HG03103 (cell line): Measurements from ENCODE around the gene SQOR.
A peak's percentile ranks its signal among the peaks of the same experiment; 100 is the strongest.

Experiments
- ATAC-seq: cut with Tn5 transposase; IDR thresholded peaks from one replicate; pipeline ENCODE4 v1.9.1; 2021; ENCODE audit warnings: low read depth; ENCODE audit not compliant: unreplicated experiment

SQOR gene

DNA sequence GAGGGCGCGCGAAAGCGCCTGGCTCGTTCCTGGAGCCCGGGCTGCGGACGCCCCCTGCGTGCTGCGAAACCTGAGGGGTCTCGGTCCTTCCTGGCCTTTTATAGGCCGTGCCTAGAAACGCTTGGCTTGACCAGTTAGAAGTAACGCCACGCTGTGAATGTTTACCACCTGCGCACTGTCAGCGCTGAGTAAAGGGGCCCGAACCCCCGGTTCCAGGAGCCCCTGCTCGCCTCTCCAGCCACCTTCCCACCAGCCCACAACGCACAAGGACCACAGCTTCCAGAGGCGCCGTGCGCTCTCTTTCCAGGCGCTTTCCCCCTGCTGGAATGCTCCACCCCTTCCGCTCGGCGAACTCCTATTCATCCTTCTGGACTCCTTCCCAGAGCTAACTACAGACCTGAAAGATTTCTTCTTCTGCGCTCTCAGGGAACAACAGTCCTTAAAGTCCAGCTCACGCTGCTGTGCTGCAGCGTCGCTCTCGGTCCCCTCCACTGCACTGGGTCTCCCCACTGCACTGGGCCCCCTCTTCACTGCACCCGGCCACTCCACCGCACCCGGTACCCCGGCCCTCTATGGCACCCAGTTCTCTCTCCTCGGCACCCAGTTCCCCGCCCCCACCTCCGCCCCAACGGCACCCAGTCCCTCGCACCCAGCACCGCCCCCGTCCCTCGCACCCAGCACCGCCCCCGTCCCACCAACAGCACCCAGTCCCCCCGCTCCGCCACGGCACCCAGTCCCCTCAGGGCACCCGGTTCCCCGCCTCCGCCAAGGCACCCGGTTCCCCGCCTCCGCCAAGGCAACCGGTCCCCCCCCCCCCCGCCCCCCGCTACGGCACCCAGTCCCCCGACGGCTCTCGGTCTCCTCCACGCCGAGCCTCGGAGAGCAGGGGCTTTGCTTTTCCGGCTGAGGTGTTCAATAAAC is 69.8 kb downstream of the SQOR start:
- no peak for ATAC-seq

DNA sequence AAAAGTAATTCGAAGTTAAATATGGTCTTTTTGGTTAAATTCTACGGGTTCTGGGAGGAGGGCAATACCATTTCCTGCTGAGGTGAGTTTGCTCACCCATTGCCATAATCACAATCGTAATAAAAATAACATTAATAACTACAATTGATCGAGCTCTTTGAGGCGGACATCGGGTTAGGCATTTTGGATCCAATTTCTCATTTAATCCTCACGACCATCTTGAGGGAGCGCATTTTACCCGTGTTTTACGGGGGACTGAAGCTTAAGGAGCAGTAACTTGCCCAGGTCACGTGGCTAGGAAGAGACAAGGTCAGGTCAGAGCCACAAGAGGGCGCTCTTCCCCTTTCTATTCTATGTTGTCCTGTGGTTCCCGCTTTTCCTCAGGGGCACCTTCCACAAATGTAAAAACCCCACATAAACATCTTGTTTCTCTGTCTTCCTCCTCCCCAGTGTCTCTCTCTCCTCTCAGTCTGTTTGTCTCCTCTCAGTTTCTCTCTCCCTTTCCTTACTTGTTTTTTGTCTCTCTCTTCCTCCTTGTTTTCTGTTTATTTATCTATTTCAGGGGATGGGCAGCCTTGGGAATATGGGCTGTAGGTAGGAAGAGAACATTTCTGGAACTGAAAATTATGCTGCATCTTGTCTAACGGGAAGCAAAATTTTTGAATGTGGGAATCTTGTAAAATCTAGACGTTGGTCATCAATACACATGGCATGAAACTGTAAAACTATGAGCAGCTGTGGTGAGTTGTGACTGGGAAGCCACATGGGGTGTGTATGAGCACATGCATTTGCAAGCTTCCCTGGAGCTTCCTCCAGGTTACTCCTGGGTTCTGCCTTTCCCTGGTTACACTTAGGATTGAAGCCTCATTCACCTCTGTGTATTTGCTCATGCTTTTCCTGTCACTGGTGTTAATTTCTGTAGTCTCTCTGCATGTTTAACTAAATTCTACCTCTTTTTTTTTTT is 71.0 kb downstream of the SQOR start:
- ATAC-seq = peak; percentile 86

DNA sequence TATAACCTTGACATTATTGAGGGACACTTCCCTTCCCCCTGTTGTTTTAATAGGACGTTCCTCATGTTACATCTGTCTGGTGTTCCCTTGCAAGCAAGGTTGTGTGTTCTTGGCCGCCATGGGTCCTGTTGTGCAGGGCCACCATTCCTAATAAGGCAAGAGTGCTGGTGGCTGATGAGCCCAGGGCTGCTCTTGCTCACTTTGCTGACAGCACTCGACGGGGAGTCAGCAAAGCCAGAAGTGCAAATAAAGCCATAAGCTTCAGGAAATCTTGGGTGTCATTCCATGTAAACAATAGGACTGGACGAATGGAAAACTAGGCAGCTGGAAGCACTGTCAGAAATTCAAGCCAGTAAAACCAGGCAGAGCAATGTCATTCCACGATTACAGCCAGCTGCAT is 75.8 kb downstream of the SQOR start:
- no peak for ATAC-seq

DNA sequence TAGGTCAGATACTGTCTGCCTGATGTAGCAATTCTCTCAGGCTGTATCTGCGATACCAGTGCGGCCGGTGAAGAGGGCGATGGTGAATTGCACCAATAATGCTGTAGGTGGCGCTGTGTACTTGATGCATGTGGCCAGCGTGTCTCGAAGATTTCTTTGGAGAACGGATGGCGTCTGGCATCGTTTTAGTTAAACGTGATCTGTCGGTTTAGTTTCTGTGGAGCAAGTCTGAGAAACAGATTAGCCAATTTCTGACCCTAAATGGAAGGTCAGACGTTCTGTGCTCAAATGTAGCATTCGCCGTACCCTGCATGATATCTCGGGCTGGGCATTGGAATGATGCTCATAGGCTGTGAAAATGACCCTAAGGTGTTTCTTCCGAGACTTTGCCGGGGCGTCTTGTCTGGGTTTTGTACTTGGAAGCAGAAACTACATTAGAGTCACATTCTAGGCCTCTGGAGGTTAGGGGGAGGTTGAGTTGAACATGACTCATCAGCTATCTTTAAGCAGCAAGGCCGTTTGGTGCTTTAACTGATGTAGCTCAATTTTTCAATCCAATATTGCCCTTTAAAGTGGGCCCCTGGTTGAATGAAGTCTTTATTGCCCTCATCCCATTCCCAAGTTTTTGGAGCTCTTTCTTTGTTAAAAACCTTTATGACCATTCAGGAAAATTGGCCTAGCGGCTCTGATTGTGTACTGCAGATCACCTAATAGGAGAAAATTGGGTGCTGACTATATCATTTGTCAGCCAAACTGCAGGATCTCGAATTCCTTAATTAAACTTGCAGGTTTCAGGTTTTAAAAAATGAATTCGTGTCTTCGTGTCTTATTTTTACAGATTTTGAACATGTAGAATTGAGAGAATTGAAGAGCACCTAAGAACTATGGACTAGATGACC is 80.0 kb downstream of the SQOR start:
- peak; percentile 84 for ATAC-seq

DNA sequence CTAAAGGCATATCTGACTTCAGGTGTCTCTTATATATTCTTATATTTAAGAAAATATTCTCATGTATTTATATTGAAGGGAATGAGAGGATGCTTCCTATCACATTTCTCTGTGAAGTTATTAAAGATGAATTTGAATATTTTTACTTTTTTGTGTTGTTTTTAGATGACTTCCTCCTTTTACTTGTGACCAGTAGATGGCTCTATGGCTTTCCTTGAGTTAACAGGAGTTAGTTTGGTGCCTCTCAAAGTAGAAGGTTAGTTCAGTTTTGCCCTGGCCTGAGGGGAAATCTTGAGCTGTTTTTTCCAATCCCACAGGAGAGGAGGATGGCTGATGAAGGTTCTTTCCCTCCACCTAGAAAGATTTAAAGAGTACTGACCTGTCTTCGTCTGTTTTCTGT is 80.7 kb downstream of the SQOR start:
- ATAC-seq = no peak

DNA sequence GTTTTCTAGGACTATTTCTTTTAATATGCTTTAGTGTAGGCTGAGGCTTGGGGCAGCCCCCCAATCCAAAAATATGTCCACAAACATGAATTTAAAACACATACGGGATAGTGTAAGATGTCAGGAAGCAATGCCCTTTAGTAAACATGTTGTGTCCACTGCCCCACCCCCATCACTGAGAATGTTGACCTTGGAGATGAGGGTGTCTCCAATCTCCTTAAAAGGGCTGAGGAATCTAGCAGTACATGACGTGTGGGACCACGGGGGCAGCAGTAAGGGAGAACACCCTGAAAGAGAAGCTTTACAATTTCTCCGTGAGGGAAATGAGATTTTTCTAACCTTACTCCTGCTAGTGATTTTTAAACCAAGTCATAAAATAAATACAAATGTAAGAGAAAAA is 84.7 kb downstream of the SQOR start:
- ATAC-seq = no peak

DNA sequence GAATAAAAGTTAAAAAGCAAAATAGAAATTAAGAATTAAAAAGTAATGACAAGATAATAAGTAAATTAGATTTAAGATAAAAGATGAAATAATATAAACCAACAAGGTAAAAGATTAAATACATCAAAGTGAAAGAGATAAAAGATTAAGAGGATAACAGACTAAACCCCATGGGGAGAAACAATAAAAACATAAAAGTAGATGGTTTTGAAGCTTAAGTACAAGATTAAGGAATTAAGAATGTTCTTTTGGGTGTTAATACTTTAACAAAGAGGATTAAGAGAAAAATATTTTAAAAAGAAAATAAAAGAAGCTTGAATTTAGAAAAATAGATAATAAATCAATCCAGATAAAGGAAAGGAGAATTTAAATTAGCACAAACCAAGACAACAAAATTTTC is 85.4 kb downstream of the SQOR start:
- no peak for ATAC-seq

DNA sequence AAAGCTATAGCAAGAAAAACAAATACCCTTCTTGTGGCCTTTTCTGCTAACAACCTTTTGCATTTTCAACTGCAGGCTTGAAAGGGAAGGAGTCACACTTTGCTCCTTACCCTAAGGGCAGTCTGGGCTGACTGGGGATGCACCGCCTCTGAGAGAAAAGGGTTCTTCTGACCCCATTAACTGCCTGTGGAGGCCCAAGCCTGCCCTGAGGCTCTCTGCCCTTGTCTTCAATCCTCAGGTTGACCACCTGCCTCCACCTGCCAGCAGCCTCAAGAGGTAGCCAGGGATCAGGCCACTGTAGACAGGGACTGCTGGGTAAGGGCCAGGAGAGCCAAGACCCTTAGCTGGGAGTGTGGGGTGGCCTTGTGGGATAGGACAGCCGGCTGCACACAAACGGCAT is 93.8 kb downstream of the SQOR start:
- ATAC-seq = no peak

DNA sequence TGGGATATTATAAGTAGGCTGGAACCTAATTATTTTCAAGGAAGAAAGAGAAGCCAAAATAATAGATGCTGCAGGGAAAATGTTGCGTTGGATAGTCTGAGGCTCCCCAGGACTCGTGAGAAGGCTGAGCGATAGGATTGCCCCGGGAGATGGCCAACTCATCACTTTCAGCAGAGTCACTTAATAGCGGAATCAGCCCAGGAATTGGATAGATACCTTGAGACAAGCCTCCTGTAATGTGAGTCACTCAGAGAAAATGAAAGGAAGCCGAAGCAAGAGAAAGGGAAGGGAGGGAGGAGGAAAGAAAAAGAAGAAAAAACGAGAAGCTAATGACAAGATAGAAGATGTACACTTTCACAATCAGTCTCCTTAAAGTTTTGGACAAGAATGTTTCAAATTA is 94.3 kb downstream of the SQOR start:
- no peak for ATAC-seq

DNA sequence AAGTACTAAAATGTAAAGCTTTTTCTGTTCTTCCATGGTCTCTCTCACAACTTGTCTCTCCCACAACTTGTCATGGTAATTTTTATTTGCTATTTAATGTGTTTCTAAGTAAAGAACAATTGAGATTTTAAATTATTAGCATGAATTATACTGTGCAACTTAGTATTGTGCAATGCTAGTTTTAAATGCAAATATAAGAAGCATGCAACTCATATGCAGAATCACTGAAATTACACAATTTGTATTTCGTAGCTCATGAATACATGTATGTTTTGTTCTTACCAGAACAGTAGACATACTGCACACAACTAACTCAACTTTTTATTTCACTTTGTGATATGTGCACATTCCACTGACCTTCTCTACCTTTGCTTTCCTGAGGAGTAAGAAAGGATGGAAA is 96.5 kb downstream of the SQOR start:
- no peak for ATAC-seq

DNA sequence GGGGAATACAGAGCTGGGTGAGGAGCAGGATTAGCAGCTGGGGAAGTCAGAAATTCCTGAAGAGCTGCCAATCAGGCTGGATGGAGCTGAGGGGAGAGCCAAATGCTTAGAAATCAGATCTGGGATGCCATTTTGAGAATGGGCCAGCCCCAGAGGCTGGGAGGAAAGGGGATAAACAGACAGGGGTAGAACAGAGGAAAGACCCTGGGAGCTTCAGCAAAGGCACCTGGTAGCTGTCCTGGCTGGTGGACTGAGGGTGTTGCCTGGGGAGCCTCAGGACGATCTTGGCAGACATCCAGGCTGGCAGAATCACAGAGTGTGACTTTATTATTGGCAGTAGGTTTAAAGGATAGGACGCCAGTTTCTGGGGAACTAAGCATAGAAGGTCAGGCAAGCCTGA is 97.8 kb downstream of the SQOR start:
- ATAC-seq = no peak

DNA sequence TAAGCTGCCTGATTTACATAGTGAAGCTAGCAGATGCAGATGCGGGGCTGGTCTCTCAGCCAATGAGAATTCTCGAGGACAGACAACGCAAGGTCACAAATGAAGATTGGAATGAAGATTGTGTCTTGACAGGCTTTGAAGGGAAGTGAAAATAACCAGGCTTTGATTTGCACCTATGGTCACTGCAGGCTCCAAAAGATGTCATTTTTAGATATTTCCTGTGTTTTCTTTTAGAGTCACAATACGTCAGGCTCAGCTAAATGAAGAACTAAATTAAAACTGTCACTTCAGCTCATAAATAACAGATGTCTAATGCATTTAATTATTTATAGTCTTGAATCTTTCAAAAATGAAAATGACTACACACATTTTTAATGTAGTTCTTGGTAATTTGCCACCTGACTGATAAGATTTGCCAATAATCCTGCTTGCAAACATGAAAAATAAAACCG is 99.5 kb downstream of the SQOR start:
- ATAC-seq = no peak
